H9 (cell line): ENCODE measurements around the gene ZNF683. TPM values are rescaled to one million over a fixed set of nuclear protein-coding genes. Genes with fewer than 3 reads are reported as not detected.

Experiments used
- DNase-seq: peaks from one replicate; pipeline ENCODE4 v3.0.0-alpha.2; 2017
- H2AFZ ChIP-seq: one replicate; pipeline ENCODE4 v1.6.1; 2013; ENCODE audit warnings: mild to moderate bottlenecking, low read length, control low read depth, moderate library complexity
- H2AK5ac ChIP-seq: 2 replicates; pipeline ENCODE4 v1.6.1; 2013; ENCODE audit warnings: low read length, control low read depth, mixed read lengths; ENCODE audit not compliant: insufficient read length
- H2BK120ac ChIP-seq: one replicate; pipeline ENCODE4 v1.6.1; 2013; ENCODE audit warnings: low read depth, mild to moderate bottlenecking, low read length, control low read depth, inconsistent platforms; ENCODE audit not compliant: poor library complexity, severe bottlenecking
- H2BK12ac ChIP-seq: 2 replicates; pipeline ENCODE4 v1.6.1; 2013; ENCODE audit warnings: low read length, control low read depth, mixed read lengths, low read depth; ENCODE audit not compliant: insufficient read length
- H2BK15ac ChIP-seq: 2 replicates; pipeline ENCODE4 v1.6.1; 2013; ENCODE audit warnings: low read depth, low read length, control low read depth
- H2BK20ac ChIP-seq: one replicate; pipeline ENCODE4 v1.6.1; 2013; ENCODE audit warnings: low read depth, mild to moderate bottlenecking, low read length, control low read depth, inconsistent platforms; ENCODE audit not compliant: poor library complexity, severe bottlenecking
- H2BK5ac ChIP-seq: 2 replicates; pipeline ENCODE4 v1.6.1; 2013; ENCODE audit warnings: low read length, control low read depth, mixed read lengths; ENCODE audit not compliant: insufficient read length
- H3K14ac ChIP-seq: 2 replicates; pipeline ENCODE4 v1.6.1; 2013; ENCODE audit warnings: low read length, control low read depth; ENCODE audit not compliant: insufficient read depth
- H3K18ac ChIP-seq: 2 replicates; pipeline ENCODE4 v1.6.1; 2013; ENCODE audit warnings: low read depth, mild to moderate bottlenecking, mixed read lengths, low read length, control low read depth; ENCODE audit not compliant: insufficient read length
- H3K23ac ChIP-seq: 2 replicates; pipeline ENCODE4 v1.6.1; 2013; ENCODE audit warnings: low read length, control low read depth, mixed read lengths, low read depth; ENCODE audit not compliant: insufficient read length
- H3K23me2 ChIP-seq: 2 replicates; pipeline ENCODE4 v1.6.1; 2013; ENCODE audit warnings: low read depth, mild to moderate bottlenecking, mixed read lengths, low read length, control low read depth; ENCODE audit not compliant: insufficient read length, poor library complexity, severe bottlenecking
- H3K27ac ChIP-seq: 2 replicates; pipeline ENCODE4 v1.5.1; 2013; ENCODE audit warnings: low read length, control low read depth, mixed read lengths, low read depth; ENCODE audit not compliant: insufficient read length
- H3K27me3 ChIP-seq: 2 replicates; pipeline ENCODE4 v1.6.1; 2013; ENCODE audit warnings: low read length, control low read depth, inconsistent platforms; ENCODE audit not compliant: insufficient read depth
- H3K4ac ChIP-seq: 2 replicates; pipeline ENCODE4 v1.6.1; 2013; ENCODE audit warnings: low read depth, mild to moderate bottlenecking, control low read depth, inconsistent platforms, low read length, moderate library complexity
- H3K4me1 ChIP-seq: 2 replicates; pipeline ENCODE4 v1.6.1; 2013; ENCODE audit warnings: low read length, control low read depth, inconsistent platforms; ENCODE audit not compliant: insufficient read depth
- H3K4me2 ChIP-seq: 2 replicates; pipeline ENCODE4 v1.6.1; 2013; ENCODE audit warnings: low read length, control low read depth, mixed read lengths; ENCODE audit not compliant: insufficient read length, insufficient read depth
- H3K56ac ChIP-seq: 2 replicates; pipeline ENCODE4 v1.6.1; 2013; ENCODE audit warnings: low read depth, mild to moderate bottlenecking, mixed read lengths, low read length, control low read depth; ENCODE audit not compliant: insufficient read length
- H3K79me1 ChIP-seq: 2 replicates; pipeline ENCODE4 v1.6.1; 2013; ENCODE audit warnings: low read depth, mild to moderate bottlenecking, moderate library complexity, low read length, control low read depth, inconsistent platforms; ENCODE audit not compliant: insufficient read depth, poor library complexity, severe bottlenecking
- H3K79me2 ChIP-seq: 2 replicates; pipeline ENCODE4 v1.6.1; 2013; ENCODE audit warnings: low read length, control low read depth, inconsistent platforms; ENCODE audit not compliant: insufficient read depth
- H3K9ac ChIP-seq: 2 replicates; pipeline ENCODE4 v1.6.1; 2013; ENCODE audit warnings: low read length, control low read depth, mixed read lengths; ENCODE audit not compliant: insufficient read length; ENCODE audit errors: extremely low read depth
- H3K9me3 ChIP-seq: one replicate; pipeline ENCODE4 v1.6.1; 2013; ENCODE audit warnings: low read depth, low read length, inconsistent platforms; ENCODE audit not compliant: control insufficient read depth
- H3T11ph ChIP-seq: one replicate; pipeline ENCODE4 v1.6.1; 2013; ENCODE audit warnings: mild to moderate bottlenecking, low read length, control low read depth, inconsistent platforms
- H4K20me1 ChIP-seq: one replicate; pipeline ENCODE4 v1.6.1; 2013; ENCODE audit not compliant: control insufficient read depth, insufficient read length, insufficient read depth
- H4K5ac ChIP-seq: 2 replicates; pipeline ENCODE4 v1.6.1; 2013; ENCODE audit warnings: low read depth, mild to moderate bottlenecking, mixed read lengths, low read length, control low read depth; ENCODE audit not compliant: insufficient read length
- H4K8ac ChIP-seq: replicated peaks from 2 replicates; pipeline ENCODE4 v1.6.1; 2013; ENCODE audit warnings: low read length, control low read depth, mixed read lengths, low read depth; ENCODE audit not compliant: insufficient read length
- H4K91ac ChIP-seq: 2 replicates; pipeline ENCODE4 v1.6.1; 2013; ENCODE audit warnings: low read depth, mild to moderate bottlenecking, moderate library complexity, mixed read lengths, low read length, control low read depth; ENCODE audit not compliant: insufficient read length
- H3K27ac Mint-ChIP-seq, 3 experiments: 2 replicates in 2 of 3; 3 replicates in 1 of 3; pipeline ENCODE4 v1.8.0; 2020 to 2021; ENCODE audit warnings: mixed read lengths in 3 of 3, mild to moderate bottlenecking in 1 of 3, moderate library complexity in 1 of 3
- H3K27me3 Mint-ChIP-seq: 2 replicates; pipeline ENCODE4 v1.8.0; 2021; ENCODE audit warnings: low read depth, mild to moderate bottlenecking, moderate library complexity, mixed read lengths
- H3K36me3 Mint-ChIP-seq, 3 experiments: 2 replicates in 2 of 3; 3 replicates in 1 of 3; pipeline ENCODE4 v1.8.0; 2020 to 2021; ENCODE audit warnings: low read depth in 3 of 3, mixed read lengths in 3 of 3; ENCODE audit not compliant: insufficient read depth in 1 of 3
- H3K4me1 Mint-ChIP-seq, 2 experiments: 2 replicates each; pipeline ENCODE4 v1.8.0; 2020; ENCODE audit warnings: mixed read lengths in 2 of 2
- H3K4me3 Mint-ChIP-seq, 2 experiments: 2 replicates in 1 of 2; 3 replicates in 1 of 2; pipeline ENCODE4 v1.8.0; 2020 to 2021; ENCODE audit warnings: mild to moderate bottlenecking in 2 of 2, mixed read lengths in 2 of 2, moderate library complexity in 1 of 2
- H3K9me3 Mint-ChIP-seq, 2 experiments: 2 replicates in 1 of 2; 3 replicates in 1 of 2; pipeline ENCODE4 v1.8.0; 2020; ENCODE audit warnings: mild to moderate bottlenecking in 2 of 2, mixed read lengths in 2 of 2, moderate library complexity in 1 of 2
- WGBS: extraction: QIAGEN DNeasy Blood & Tissue Kit; methylation state at CpG from one replicate; pipeline ENCODE4 v1.1.7; 2013; ENCODE audit warnings: missing lambda C conversion rate, low lambda C conversion rate, mixed read lengths; ENCODE audit not compliant: insufficient read length; ENCODE audit errors: extremely low coverage; 5-methylcytosine and 5-hydroxymethylcytosine counted together
- total RNA-seq: library from RNA; stranded (reverse); gene quantifications from 2 replicates; pipeline ENCODE4 v1.2.1, GENCODE V29; 2021
- TF ChIP-seq, protein P1 (sequence below): fragments of 200-600 bp; sonication (generic); conservative IDR thresholded peaks from 3 replicates; pipeline ENCODE4 v1.8.0; 2021; ENCODE audit warnings: antibody characterized with exemption, mild to moderate bottlenecking

The ZNF683 gene
- total RNA-seq, 1 experiment from 2014 or later = not detected

DNA sequence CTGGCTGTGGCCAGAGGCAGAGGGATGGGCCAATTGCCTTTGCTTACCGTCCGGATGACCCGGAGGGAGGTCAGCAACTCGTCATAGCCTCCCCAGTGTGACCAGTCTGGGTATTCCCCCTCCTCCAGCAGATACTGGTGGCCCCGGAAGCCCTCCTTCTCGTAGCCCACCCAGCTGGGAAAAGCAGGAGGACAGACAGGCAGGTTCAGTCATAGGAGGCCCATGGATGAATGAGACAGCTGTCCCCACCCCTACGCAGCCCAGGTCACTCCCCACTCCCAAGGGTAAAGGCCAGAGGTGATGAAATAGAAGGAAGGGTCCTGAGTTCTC, 35.4 kb downstream of the ZNF683 start:
- no peaks in the 10 kb centered on the region for H3K79me1 ChIP-seq
- Mint-ChIP-seq H3K9me3 (no peaks in the 10 kb centered on the region), H3K4me3 (peak overlapping the region; percentile 83 to 98; a peak in 4 of 5 replicates), H3K27me3 (peaks cover 21% of the 10 kb centered on the region), H3K27ac (peak overlapping the region in 1 of 3 experiments; percentile 31; a peak in 1 of 7 replicates), H3K4me1 (peaks cover 29 to 36% of the 10 kb centered on the region in 2 experiments), H3K36me3 (peaks cover 0 to 2% (median 0%) of the 10 kb centered on the region in 3 experiments; a peak in 1 of 7 replicates)
- H3K79me2 ChIP-seq = no peaks in the 10 kb centered on the region
- H3K56ac ChIP-seq = no peak overlapping the region
- no peak overlapping the region for H2BK20ac ChIP-seq
- no peak overlapping the region for H2BK15ac ChIP-seq
- H3K27me3 ChIP-seq = no peaks in the 10 kb centered on the region
- H4K91ac ChIP-seq = no peak overlapping the region
- no peaks in the 10 kb centered on the region; the same call in 1 of the 2 replicates for H3K4me1 ChIP-seq
- no peak overlapping the region for H3T11ph ChIP-seq
- no peak overlapping the region for H4K8ac ChIP-seq
- DNase-seq = no peak
- H3K18ac ChIP-seq = peak overlapping the region; percentile 1
- H3K14ac ChIP-seq = no peak overlapping the region
- peaks cover 4% of the 10 kb centered on the region for H3K23me2 ChIP-seq
- TF ChIP-seq, protein P1, sequence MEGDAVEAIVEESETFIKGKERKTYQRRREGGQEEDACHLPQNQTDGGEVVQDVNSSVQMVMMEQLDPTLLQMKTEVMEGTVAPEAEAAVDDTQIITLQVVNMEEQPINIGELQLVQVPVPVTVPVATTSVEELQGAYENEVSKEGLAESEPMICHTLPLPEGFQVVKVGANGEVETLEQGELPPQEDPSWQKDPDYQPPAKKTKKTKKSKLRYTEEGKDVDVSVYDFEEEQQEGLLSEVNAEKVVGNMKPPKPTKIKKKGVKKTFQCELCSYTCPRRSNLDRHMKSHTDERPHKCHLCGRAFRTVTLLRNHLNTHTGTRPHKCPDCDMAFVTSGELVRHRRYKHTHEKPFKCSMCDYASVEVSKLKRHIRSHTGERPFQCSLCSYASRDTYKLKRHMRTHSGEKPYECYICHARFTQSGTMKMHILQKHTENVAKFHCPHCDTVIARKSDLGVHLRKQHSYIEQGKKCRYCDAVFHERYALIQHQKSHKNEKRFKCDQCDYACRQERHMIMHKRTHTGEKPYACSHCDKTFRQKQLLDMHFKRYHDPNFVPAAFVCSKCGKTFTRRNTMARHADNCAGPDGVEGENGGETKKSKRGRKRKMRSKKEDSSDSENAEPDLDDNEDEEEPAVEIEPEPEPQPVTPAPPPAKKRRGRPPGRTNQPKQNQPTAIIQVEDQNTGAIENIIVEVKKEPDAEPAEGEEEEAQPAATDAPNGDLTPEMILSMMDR = no peak
- no peak overlapping the region for H3K4me2 ChIP-seq
- WGBS = no CpG with 5 or more reads among the region's 7 CpGs
- no peaks in the 10 kb centered on the region for H4K20me1 ChIP-seq
- no peak overlapping the region for H2AK5ac ChIP-seq
- H3K23ac ChIP-seq = no peak overlapping the region
- H3K9me3 ChIP-seq = no peaks in the 10 kb centered on the region
- H4K5ac ChIP-seq = no peak overlapping the region
- H2BK120ac ChIP-seq = no peak overlapping the region
- no peak overlapping the region for H2BK12ac ChIP-seq
- no peak overlapping the region for H2BK5ac ChIP-seq
- H3K9ac ChIP-seq = no peak overlapping the region
- H3K27ac ChIP-seq = no peak overlapping the region
- H2AFZ ChIP-seq = no peak overlapping the region
- H3K4ac ChIP-seq = no peak overlapping the region
